A549 (cell line): ENCODE data around the gene PAM16. TPM values are rescaled to one million over a fixed set of nuclear protein-coding genes. Genes with fewer than 3 reads are reported as not detected.
"Not testable (repeated sequence)": the region's sequence is repeated elsewhere in the genome, so short reads cannot be mapped to it uniquely, and the experiment has no call there.

ENCODE experiments used
- ATAC-seq, 2 experiments: fragments of 200-7000 bp in 1 of 2; fragments of >200 bp in 1 of 2; cut with Nextera tagmentation in 1 of 2; cut with Tn5 transposase in 1 of 2; 3 replicates each; pipeline versions ENCODE4 v1.8.0 to v1.9.1; 2018 to 2020; ENCODE audit warnings: mild to moderate bottlenecking in 1 of 2, moderate library complexity in 1 of 2
- CTCF ChIA-PET: fragments of 300-600 bp; sonication (Branson Sonifier 250); formaldehyde crosslinking; extraction: SDS; loops from one replicate; lab custom pipeline; 2021; ENCODE audit warnings: antibody characterized with exemption, inconsistent platforms; lab: Yijun Ruan, JAX
- POLR2A ChIA-PET: fragments of 350-600 bp; formaldehyde crosslinking; extraction: SDS; loops from one replicate; lab custom pipeline; 2021; ENCODE audit warnings: antibody characterized with exemption, inconsistent platforms; lab: Yijun Ruan, JAX
- DNase-seq, 2 experiments: peaks; one replicate each; pipeline versions ENCODE4 v3.0.0 to v3.0.0-alpha.2; 2011 to 2016; ENCODE audit warnings: low read depth in 1 of 2, low spot score in 1 of 2
- FAIRE-seq: peaks from 2 replicates; lab custom pipeline; 2011; peaks lifted over from hg19 to GRCh38; lab: Jason Lieb, UNC
- H3K27ac ChIP-seq, 2 experiments: fragments of >200 bp; sonication (Bioruptor Twin); formaldehyde crosslinking; 3 replicates each; pipeline ENCODE4 v1.5.1; 2016 to 2017
- H3K4me1 ChIP-seq: fragments of >200 bp; sonication (Bioruptor Twin); formaldehyde crosslinking; 3 replicates; pipeline ENCODE4 v1.6.1; 2016
- H3K4me2 ChIP-seq: fragments of >200 bp; sonication (Bioruptor Twin); formaldehyde crosslinking; 3 replicates; pipeline ENCODE4 v1.6.1; 2016
- H3K4me3 ChIP-seq: fragments of >200 bp; sonication (Bioruptor Twin); formaldehyde crosslinking; 3 replicates; pipeline ENCODE4 v1.5.1; 2016
- H3K9me3 ChIP-seq: fragments of >200 bp; sonication (Bioruptor Twin); formaldehyde crosslinking; 3 replicates; pipeline ENCODE4 v1.6.1; 2016
- CEBPB ChIP-seq, 2 experiments: fragments of >200 bp in 1 of 2; sonication (Bioruptor Twin) in 1 of 2; formaldehyde crosslinking in 1 of 2; IDR thresholded peaks; 2 replicates each; pipeline ENCODE4 v1.6.1; 2012 to 2016
- CHD4 ChIP-seq: fragments of 200-600 bp; sonication (generic); IDR thresholded peaks from 2 replicates; pipeline ENCODE4 v1.6.1; 2016; ENCODE audit warnings: antibody characterized with exemption, mild to moderate bottlenecking, borderline replicate concordance
- EHF ChIP-seq: fragments of 250-450 bp; sonication (Bioruptor Pico); IDR thresholded peaks from 2 replicates; pipeline ENCODE4 v1.5.0; 2020; ENCODE audit warnings: mild to moderate bottlenecking
- EHMT2 ChIP-seq: fragments of 200-600 bp; sonication (generic); IDR thresholded peaks from 2 replicates; pipeline ENCODE4 v1.6.1; 2016; ENCODE audit warnings: antibody characterized with exemption, low read depth, mild to moderate bottlenecking, moderate library complexity
- EP300 ChIP-seq, 2 experiments: fragments of >200 bp; sonication (Bioruptor Twin); formaldehyde crosslinking; IDR thresholded peaks; 2 replicates in 1 of 2; 3 replicates in 1 of 2; pipeline ENCODE4 v1.6.1; 2016 to 2017
- ESRRA ChIP-seq: fragments of 150-350 bp; IDR thresholded peaks from 2 replicates; pipeline ENCODE4 v1.6.1; 2014; ENCODE audit warnings: mild to moderate bottlenecking, low read length, borderline replicate concordance
- FOSL2 ChIP-seq, 2 experiments: fragments of 450-650 bp in 1 of 2; fragments of >200 bp in 1 of 2; sonication (Bioruptor Twin) in 1 of 2; formaldehyde crosslinking; IDR thresholded peaks; 2 replicates each; pipeline versions ENCODE4 v1.5.0 to v1.6.1; 2016 to 2020; ENCODE audit warnings: mild to moderate bottlenecking in 1 of 2, moderate library complexity in 1 of 2
- HDAC2 ChIP-seq: fragments of 200-600 bp; sonication (generic); IDR thresholded peaks from 2 replicates; pipeline ENCODE4 v1.6.1; 2016
- HOXA7 ChIP-seq: fragments of 250-450 bp; sonication (Bioruptor Pico); IDR thresholded peaks from 2 replicates; pipeline ENCODE4 v1.5.0; 2020; ENCODE audit warnings: mild to moderate bottlenecking, moderate library complexity
- JUNB ChIP-seq: fragments of >200 bp; sonication (Bioruptor Twin); formaldehyde crosslinking; IDR thresholded peaks from 2 replicates; pipeline ENCODE4 v1.6.1; 2016
- KDM1A ChIP-seq: fragments of 200-600 bp; sonication (generic); IDR thresholded peaks from 2 replicates; pipeline ENCODE4 v1.6.1; 2016; ENCODE audit warnings: low read depth, mild to moderate bottlenecking
- MAFK ChIP-seq: fragments of 450-650 bp; IDR thresholded peaks from 2 replicates; pipeline ENCODE4 v1.6.1; 2014; ENCODE audit not compliant: partially characterized antibody
- NR3C1 ChIP-seq: fragments of >200 bp; sonication (Bioruptor Twin); formaldehyde crosslinking; IDR thresholded peaks from 3 replicates; pipeline ENCODE4 v1.6.1; 2017
- POLR2AphosphoS2 ChIP-seq: conservative IDR thresholded peaks from 2 replicates; pipeline ENCODE4 v1.6.1; 2012; ENCODE audit warnings: low read length, improper control_type of control experiment, inconsistent platforms
- RARB ChIP-seq: fragments of 250-450 bp; sonication (Bioruptor Pico); IDR thresholded peaks from 2 replicates; pipeline ENCODE4 v1.8.0; 2021; ENCODE audit warnings: mild to moderate bottlenecking, moderate library complexity
- SMC3 ChIP-seq: fragments of >200 bp; sonication (Bioruptor Twin); formaldehyde crosslinking; IDR thresholded peaks from 3 replicates; pipeline ENCODE4 v1.6.1; 2018; ENCODE audit warnings: inconsistent platforms
- SREBF2 ChIP-seq: fragments of 450-650 bp; IDR thresholded peaks from 2 replicates; pipeline ENCODE4 v1.6.1; 2014; ENCODE audit warnings: mild to moderate bottlenecking, moderate library complexity
- TFCP2L1 ChIP-seq: fragments of 250-450 bp; sonication (Bioruptor Pico); IDR thresholded peaks from 2 replicates; pipeline ENCODE4 v1.5.0; 2021; ENCODE audit warnings: mild to moderate bottlenecking
- ZC3H11A ChIP-seq: fragments of 450-650 bp; IDR thresholded peaks from 2 replicates; pipeline ENCODE4 v1.6.1; 2014; ENCODE audit warnings: antibody characterized with exemption, mild to moderate bottlenecking
- ZFP36 ChIP-seq: fragments of 450-650 bp; IDR thresholded peaks from 2 replicates; pipeline ENCODE4 v1.6.1; 2014; ENCODE audit warnings: borderline replicate concordance; ENCODE audit not compliant: partially characterized antibody
- ZNF302 ChIP-seq: fragments of 250-450 bp; sonication (Bioruptor Pico); IDR thresholded peaks from 2 replicates; pipeline ENCODE4 v1.9.0; 2021; ENCODE audit warnings: inconsistent platforms, mild to moderate bottlenecking, moderate library complexity
- WGBS: methylation state at CpG from one replicate; pipeline ENCODE4 v1.1.6; 2017; ENCODE audit errors: missing lambda C conversion rate; 5-methylcytosine and 5-hydroxymethylcytosine counted together
- polyA plus RNA-seq, 4 experiments: library from polyadenylated mRNA; depleted of rRNA in 3 of 4; stranded (reverse); fragments of >200 nt; fragmentation: RNase III in 1 of 4; extraction: RNeasy Plus Mini Kit Qiagen cat#74134 plus additional on column Dnase treatment in 1 of 4; gene quantifications; 2 replicates in 3 of 4; 3 replicates in 1 of 4; pipeline ENCODE4 v1.2.3, GENCODE V29; 2011 to 2017
- TF ChIP-seq, protein P1 (sequence below): fragments of >200 bp; sonication (Bioruptor Twin); formaldehyde crosslinking; IDR thresholded peaks from 3 replicates; pipeline ENCODE4 v1.5.1; 2016

PAM16 gene
- polyA plus RNA-seq, 2 of the 4 experiments (the other 2 are of a cell fraction): 55.1 to 59.1 TPM

DNA sequence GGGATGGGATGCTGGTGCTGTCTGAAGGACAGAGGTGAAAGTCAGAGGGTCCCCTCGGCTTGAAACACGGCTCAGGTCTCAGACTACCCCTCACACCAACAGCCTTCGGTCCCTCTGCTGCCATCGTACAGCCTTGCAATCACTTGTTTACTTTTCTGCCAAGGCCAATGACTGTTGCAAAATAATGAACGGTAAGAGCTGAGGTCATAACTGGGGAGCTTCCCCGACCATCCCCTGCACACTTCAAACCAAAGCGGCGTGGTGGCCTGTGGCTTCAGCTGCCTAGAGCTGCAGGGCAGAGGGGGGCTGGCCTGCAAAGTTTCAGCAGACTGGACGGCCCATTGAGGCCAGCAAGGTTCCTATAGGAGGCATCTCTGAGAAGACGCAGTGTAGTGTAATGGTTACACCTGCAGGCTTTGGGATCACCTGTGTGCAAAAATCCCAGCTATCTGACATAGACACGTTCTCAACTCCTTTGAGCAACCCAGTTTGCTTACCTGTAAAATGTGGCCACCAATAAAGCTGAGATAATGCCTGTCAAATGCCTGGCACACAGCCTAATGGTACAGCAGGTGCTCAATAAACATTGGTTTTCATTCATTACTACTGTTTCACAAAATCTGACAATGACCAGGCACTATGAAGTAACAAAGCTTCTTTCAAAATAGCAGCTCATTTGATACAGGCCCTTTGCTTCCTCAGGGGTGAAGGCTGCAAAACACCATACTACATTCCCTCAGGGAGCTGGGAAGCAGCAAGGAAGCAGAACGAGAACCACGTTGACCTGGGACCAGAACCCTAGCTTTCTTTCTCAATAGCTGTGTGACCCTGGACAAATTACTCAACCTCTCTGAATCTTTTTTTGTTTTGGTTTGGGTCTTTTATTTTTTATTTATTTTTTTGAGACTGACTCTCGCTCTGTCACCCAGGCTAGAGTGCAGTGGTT, 5.0 kb downstream of the PAM16 start:
- ATAC-seq: peak; percentile 21 to 52
- no peak for FAIRE-seq
- 64% methylated on average over 14 of the region's 14 CpGs for WGBS

DNA sequence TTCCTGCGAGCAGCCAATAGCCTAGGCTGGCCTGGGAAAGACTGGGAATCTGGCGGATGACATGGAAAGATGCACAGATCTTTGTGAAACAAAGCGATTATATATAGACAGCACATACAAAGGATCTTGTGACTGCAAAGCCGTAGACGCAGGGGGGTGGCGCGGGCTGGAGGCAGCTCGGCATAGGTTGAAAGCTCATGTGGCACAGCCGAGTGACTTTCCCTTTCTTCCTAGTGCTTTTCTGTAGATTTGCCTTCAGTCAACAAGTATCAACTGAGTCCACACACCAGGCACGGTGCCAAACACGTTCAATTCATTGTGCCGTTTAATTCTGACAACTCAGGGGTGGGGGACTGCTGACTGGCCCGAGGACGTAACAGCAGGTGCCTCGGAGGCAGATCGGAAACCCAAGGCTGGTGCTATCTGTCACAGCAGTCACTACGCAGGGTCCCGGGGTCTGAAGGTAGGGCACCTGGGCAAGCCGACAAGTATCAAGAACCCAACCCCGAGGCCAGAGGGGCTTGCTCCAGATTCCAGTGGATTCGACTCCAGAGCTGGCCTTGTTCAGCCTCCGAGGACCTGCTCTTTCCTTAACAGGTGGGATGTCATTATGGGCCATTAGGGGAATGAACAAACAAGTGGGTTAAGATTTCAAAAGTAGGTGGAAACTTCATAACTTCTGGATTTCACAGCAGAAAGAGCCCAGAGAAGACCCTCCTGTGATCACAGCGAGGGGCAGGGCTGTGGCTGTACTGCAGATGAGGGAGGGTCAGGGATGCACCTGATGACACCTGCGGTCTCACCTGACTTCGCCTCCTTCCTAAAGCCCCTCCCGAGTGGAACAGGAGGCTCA, 5.9 kb downstream of the PAM16 start:
- no peak overlapping the region for H3K4me3 ChIP-seq
- WGBS: 71% methylated on average over 26 of the region's 26 CpGs
- ChIA-PET POLR2A (interaction anchor here (1.7 kb wide), 1 partner anchor 9 kb away, joined by 4 read pairs; no protein-coding TSS in a partner anchor), CTCF (interaction anchor here (0.8 to 12.6 kb wide), 5 partner anchors 14 to 91 kb away, joined by 3 to 231 read pairs (median 4); no protein-coding TSS in a partner anchor)
- H3K9me3 ChIP-seq: no peaks in the 10 kb centered on the region
- H3K4me1 ChIP-seq: peaks cover 29% of the 10 kb centered on the region
- H3K4me2 ChIP-seq: peak overlapping the region; percentile 4; the same call in 2 of the 3 replicates
- ATAC-seq (peak; percentile 3 to 41; a peak in 5 of 6 replicates), FAIRE-seq (no peak), DNase-seq (peak in 1 of 2 experiments; percentile 44)
- TF ChIP-seq, protein P1, sequence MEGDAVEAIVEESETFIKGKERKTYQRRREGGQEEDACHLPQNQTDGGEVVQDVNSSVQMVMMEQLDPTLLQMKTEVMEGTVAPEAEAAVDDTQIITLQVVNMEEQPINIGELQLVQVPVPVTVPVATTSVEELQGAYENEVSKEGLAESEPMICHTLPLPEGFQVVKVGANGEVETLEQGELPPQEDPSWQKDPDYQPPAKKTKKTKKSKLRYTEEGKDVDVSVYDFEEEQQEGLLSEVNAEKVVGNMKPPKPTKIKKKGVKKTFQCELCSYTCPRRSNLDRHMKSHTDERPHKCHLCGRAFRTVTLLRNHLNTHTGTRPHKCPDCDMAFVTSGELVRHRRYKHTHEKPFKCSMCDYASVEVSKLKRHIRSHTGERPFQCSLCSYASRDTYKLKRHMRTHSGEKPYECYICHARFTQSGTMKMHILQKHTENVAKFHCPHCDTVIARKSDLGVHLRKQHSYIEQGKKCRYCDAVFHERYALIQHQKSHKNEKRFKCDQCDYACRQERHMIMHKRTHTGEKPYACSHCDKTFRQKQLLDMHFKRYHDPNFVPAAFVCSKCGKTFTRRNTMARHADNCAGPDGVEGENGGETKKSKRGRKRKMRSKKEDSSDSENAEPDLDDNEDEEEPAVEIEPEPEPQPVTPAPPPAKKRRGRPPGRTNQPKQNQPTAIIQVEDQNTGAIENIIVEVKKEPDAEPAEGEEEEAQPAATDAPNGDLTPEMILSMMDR: no peak
- TF ChIP-seq RARB (CRISPR knock-in tag): no peak
- no peak for TF ChIP-seq EP300 (IDR thresholded peaks at IDR 0.05)
- no peak for TF ChIP-seq MAFK
- no peak for TF ChIP-seq JUNB
- TF ChIP-seq POLR2AphosphoS2: no peak
- no peak for TF ChIP-seq ESRRA
- no peak for TF ChIP-seq ZNF302
- TF ChIP-seq ZFP36: no peak
- no peak for TF ChIP-seq HOXA7 (CRISPR knock-in tag)
- TF ChIP-seq EHMT2: no peak
- H3K27ac ChIP-seq: no peak overlapping the region

More for the DNA sequence above, 5.0 kb downstream of the PAM16 start:
- TF ChIP-seq NR3C1 (no peak), ZC3H11A (no peak), HDAC2 (0 out of 2 replicates have a peak, but pooled peaks have one; percentile 61), ZFP36 (peak; percentile 43), CHD4 (0 out of 2 replicates have a peak, but pooled peaks have one; percentile 41), MAFK (no peak), EHMT2 (no peak), EHF (CRISPR knock-in tag) (no peak), KDM1A (peak; percentile 71; the same call in 1 of the 2 replicates), SREBF2 (no peak), TFCP2L1 (CRISPR knock-in tag) (no peak), SMC3 (no peak), CEBPB (IDR thresholded peaks at IDR 0.05) (peak; percentile 57 to 63; a peak in 2 of 4 replicates), FOSL2 (IDR thresholded peaks at IDR 0.05) (no peak), FOSL2 (CRISPR knock-in tag; IDR thresholded peaks at IDR 0.05) (no peak)
- H3K27ac ChIP-seq: no peak overlapping the region
- peak overlapping the region; percentile 4; the same call in 2 of the 3 replicates for H3K4me2 ChIP-seq
- ChIA-PET POLR2A (interaction anchor here (1.7 kb wide), 1 partner anchor 10 kb away, joined by 4 read pairs; no protein-coding TSS in a partner anchor), CTCF (interaction anchor here (0.5 to 12.6 kb wide), 15 partner anchors 8 to 301 kb away, joined by 3 to 231 read pairs (median 4); no protein-coding TSS in a partner anchor)
- H3K9me3 ChIP-seq: no peaks in the 10 kb centered on the region
- H3K4me1 ChIP-seq: peaks cover 29% of the 10 kb centered on the region
- DNase-seq: no peak
- no peak overlapping the region for H3K4me3 ChIP-seq

DNA sequence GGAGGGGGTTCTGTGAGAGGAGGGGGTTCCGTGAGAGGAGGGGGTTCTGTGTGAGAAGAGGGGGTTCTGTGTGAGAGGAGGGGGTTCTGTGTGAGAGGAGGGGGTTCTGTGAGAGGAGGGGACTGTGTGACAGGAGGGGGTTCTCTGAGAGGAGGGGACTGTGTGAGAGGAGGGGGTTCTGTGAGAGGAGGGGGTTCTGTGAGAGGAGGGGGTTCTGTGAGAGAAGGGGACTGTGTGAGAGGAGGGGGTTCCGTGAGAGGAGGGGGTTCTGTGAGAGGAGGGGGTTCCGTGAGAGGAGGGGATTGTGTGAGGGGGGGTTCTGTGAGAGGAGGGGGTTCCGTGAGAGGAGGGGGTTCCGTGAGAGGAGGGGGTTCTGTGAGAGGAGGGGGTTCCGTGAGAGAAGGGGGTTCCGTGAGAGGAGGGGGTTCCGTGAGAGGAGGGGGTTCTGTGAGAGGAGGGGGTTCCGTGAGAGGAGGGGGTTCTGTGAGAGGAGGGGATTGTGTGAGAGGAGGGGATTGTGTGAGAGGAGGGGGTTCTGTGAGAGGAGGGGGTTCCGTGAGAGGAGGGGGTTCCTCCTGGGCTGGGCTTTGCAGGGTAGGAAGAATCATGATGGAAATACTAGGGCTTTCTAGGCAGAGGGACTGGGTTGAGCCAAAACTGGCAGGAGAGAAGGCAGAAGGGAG, 6.7 kb downstream of the PAM16 start:
- peaks cover 26% of the 10 kb centered on the region for H3K4me1 ChIP-seq
- H3K27ac ChIP-seq, FAIRE-seq, H3K4me3 ChIP-seq, H3K9me3 ChIP-seq, DNase-seq, H3K4me2 ChIP-seq, POLR2A ChIA-PET: not testable (repeated sequence)
- ATAC-seq: peak in 1 of 2 experiments; percentile 43; a peak in 2 of 6 replicates
- 25% methylated on average over 1 of the region's 10 CpGs for WGBS
- CTCF ChIA-PET: interaction anchor here (1.2 to 12.6 kb wide), 5 partner anchors 15 to 60 kb away, joined by 3 to 231 read pairs (median 59); no protein-coding TSS in a partner anchor
